Nephron progenitor cell (in vitro differentiated cells): ENCODE data around the gene NBAS.

Source experiments
- DNase-seq: peaks from one replicate; pipeline ENCODE4 v3.0.0; 2021
- H3K27ac Mint-ChIP-seq: 2 replicates; pipeline ENCODE4 v1.8.0; 2021; ENCODE audit warnings: mild to moderate bottlenecking, moderate library complexity, mixed read lengths
- H3K27me3 Mint-ChIP-seq: 2 replicates; pipeline ENCODE4 v1.8.0; 2021; ENCODE audit warnings: mild to moderate bottlenecking, low read depth, mixed read lengths; ENCODE audit not compliant: poor library complexity
- H3K36me3 Mint-ChIP-seq: 2 replicates; pipeline ENCODE4 v1.8.0; 2021; ENCODE audit warnings: low read depth, mixed read lengths
- H3K4me1 Mint-ChIP-seq: 2 replicates; pipeline ENCODE4 v1.8.0; 2021; ENCODE audit warnings: mixed read lengths
- H3K4me3 Mint-ChIP-seq: 2 replicates; pipeline ENCODE4 v1.8.0; 2021; ENCODE audit warnings: mild to moderate bottlenecking, moderate library complexity, mixed read lengths
- H3K9me3 Mint-ChIP-seq: 2 replicates; pipeline ENCODE4 v1.8.0; 2021; ENCODE audit warnings: mild to moderate bottlenecking, moderate library complexity, mixed read lengths
- TF ChIP-seq, protein P1 (sequence below): fragments of 200-600 bp; sonication (generic); IDR thresholded peaks from 2 replicates; pipeline ENCODE4 v1.5.0; 2021; ENCODE audit warnings: antibody characterized with exemption

Gene NBAS

DNA sequence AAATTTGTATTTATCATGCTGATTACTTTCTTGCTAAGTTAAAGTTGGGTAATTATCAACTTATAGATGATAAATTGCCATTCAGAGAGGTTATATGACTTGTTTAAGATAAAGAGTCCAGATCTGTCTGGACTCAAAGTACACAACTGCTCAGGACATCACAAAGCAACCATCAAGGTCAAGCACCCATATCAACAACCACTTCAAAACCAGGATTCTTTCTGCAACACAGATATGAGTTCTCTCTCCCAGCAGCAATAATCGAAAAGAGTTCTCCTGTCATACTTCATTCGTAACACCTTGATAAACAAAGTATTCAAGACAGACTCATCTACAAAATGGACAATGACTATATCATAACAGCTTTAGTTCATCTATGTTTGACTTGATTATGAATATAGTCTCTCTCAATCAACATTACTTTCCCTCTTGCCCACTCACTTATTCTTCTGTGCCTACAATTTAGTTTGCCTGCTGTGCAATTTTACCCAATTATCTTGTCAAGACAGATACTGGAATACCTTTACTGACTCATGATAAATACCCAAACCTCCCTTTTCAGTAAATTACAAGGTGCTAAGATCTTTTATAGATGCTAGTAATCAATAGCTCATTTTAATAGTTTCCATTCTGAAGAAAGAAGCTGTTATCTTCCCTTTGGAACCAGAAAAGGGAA, 281.8 kb downstream of the NBAS start:
- Mint-ChIP-seq H3K4me3 (no peak overlapping the region), H3K4me1 (no peaks in the 10 kb centered on the region), H3K27me3 (no peaks in the 10 kb centered on the region), H3K9me3 (no peaks in the 10 kb centered on the region), H3K36me3 (peaks cover 76% of the 10 kb centered on the region), H3K27ac (peak overlapping the region; percentile 4)
- TF ChIP-seq, protein P1, sequence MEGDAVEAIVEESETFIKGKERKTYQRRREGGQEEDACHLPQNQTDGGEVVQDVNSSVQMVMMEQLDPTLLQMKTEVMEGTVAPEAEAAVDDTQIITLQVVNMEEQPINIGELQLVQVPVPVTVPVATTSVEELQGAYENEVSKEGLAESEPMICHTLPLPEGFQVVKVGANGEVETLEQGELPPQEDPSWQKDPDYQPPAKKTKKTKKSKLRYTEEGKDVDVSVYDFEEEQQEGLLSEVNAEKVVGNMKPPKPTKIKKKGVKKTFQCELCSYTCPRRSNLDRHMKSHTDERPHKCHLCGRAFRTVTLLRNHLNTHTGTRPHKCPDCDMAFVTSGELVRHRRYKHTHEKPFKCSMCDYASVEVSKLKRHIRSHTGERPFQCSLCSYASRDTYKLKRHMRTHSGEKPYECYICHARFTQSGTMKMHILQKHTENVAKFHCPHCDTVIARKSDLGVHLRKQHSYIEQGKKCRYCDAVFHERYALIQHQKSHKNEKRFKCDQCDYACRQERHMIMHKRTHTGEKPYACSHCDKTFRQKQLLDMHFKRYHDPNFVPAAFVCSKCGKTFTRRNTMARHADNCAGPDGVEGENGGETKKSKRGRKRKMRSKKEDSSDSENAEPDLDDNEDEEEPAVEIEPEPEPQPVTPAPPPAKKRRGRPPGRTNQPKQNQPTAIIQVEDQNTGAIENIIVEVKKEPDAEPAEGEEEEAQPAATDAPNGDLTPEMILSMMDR: no peak
- DNase-seq: no peak

DNA sequence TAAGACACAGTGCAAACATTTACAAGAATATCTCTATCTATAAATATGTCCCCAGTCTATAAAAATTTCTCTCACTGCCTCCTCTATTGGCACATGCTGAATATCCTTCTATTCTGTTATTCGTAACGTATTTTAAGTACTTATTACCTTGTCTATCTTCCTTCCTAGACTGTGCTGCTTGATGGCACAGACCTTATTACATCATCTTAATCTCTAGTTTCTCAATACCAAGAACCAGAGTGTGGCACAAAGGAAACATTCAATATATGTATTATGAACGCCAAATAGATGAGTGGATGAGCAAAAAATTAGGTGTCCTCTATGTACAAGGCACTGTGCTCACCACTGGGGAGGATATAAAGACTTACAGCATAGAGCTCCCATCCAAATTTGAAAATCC, 282.8 kb downstream of the NBAS start:
- Mint-ChIP-seq H3K4me3 (no peak overlapping the region), H3K27me3 (no peaks in the 10 kb centered on the region), H3K9me3 (no peaks in the 10 kb centered on the region), H3K4me1 (peaks cover 2% of the 10 kb centered on the region), H3K27ac (no peak overlapping the region), H3K36me3 (peaks cover 73% of the 10 kb centered on the region)
- TF ChIP-seq, protein P1: no peak
- no peak for DNase-seq

DNA sequence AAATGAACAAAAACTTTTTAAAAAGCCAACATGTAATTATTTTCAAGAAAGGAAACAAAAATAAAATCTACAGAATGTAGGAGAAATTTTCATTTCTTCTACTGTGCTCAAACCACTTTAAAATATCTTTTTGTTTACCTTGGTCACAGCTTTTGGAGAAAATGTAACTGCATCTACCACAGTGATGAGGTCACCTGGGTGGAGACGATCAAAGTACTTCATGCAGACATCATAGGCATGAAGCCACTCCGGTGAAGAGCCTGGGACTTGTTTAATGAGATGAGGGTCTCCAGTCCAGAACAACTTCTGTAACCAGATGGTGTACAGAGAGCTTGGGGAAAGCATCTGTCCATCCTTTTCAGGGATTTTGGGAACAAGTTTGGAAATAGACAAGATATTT, 285.8 kb downstream of the NBAS start:
- H3K27me3 Mint-ChIP-seq: no peaks in the 10 kb centered on the region
- H3K36me3 Mint-ChIP-seq: peaks cover 60% of the 10 kb centered on the region
- TF ChIP-seq, protein P1: no peak
- no peak overlapping the region for H3K27ac Mint-ChIP-seq
- no peak overlapping the region for H3K4me3 Mint-ChIP-seq
- no peak for DNase-seq
- peaks cover 26% of the 10 kb centered on the region for H3K4me1 Mint-ChIP-seq
- no peaks in the 10 kb centered on the region for H3K9me3 Mint-ChIP-seq

DNA sequence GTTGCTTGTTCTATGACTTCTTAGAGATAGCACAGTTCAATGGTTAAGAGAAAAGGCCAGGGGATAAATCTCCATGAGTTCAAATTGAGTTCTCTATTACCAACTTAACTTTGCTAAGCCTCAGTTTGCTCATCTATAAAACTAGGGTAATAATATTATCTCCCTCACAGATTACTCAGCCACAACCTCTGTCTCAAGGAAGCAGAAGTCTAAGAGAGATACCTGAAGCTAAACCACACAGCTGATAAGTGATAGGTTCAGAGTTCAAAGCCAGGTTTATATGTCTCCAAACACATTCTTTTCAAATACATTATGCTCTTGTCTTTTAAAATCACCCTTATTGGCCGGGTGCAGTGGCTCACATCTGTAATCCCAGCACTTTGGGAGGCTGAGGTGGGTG, 287.7 kb downstream of the NBAS start:
- peak overlapping the region; percentile 39 for H3K27ac Mint-ChIP-seq
- peaks cover 35% of the 10 kb centered on the region for H3K4me1 Mint-ChIP-seq
- TF ChIP-seq, protein P1: no peak
- H3K9me3 Mint-ChIP-seq: no peaks in the 10 kb centered on the region
- H3K4me3 Mint-ChIP-seq: no peak overlapping the region
- no peaks in the 10 kb centered on the region for H3K27me3 Mint-ChIP-seq
- H3K36me3 Mint-ChIP-seq: peaks cover 59% of the 10 kb centered on the region
- no peak for DNase-seq

DNA sequence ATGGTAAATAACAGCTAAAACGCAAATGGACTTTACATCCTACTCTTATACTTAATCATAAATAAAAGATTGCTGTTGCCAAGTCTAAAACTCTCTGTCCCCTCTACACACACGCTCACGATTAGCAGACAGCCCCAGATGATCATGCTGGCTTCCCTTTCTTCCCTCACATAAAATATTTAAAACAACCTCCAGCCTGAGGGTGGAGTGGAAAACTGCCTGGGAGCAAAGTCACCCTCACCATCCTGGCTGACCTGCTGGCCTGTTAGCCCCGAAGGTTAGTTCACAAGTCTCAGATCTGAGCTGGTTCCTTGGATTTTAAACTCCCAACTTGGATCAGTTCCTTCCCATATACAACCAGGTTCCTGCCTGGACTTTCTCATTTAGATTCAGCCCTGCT, 288.2 kb downstream of the NBAS start:
- Mint-ChIP-seq H3K4me3 (no peak overlapping the region), H3K36me3 (peaks cover 60% of the 10 kb centered on the region), H3K27me3 (no peaks in the 10 kb centered on the region), H3K27ac (peak overlapping the region; percentile 39), H3K4me1 (peaks cover 40% of the 10 kb centered on the region), H3K9me3 (no peaks in the 10 kb centered on the region)
- TF ChIP-seq, protein P1: no peak
- no peak for DNase-seq

DNA sequence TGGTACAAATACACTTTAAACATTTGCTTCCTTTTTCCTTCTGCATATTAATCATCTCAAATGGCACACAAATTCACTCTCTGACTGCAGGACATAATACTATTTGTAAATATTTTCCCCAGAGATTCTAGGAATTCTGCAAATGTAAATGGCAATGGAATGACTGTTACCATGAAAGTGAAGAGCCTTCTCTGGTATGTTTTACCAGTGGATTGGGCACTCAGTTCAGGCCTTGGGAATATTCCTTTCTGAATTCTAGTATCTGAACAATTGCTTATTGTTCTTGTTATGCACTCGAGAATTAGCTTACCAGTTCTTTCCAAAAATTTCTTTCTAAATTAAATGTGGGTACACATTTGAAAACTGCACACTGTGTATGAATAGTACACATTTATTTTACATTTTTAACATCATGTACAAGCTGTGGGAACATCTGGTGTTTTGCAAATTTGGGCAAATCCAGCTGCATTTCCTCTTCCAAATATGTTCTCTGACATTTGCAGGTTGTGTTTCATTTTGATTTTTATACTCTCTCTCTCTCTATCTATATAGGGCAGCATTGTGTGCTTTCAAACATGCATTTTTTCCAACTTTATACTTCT, 289.1 kb downstream of the NBAS start:
- Mint-ChIP-seq H3K27ac (no peak overlapping the region), H3K36me3 (peaks cover 56% of the 10 kb centered on the region), H3K27me3 (no peaks in the 10 kb centered on the region), H3K4me1 (peaks cover 40% of the 10 kb centered on the region), H3K4me3 (no peak overlapping the region), H3K9me3 (no peaks in the 10 kb centered on the region)
- no peak for DNase-seq
- TF ChIP-seq, protein P1: no peak
